Measurements from ENCODE around the gene PPP2R3B.
"Not testable (repeated sequence)": the region's sequence is repeated elsewhere in the genome, so short reads cannot be mapped to it uniquely, and the experiment has no call there.

The PPP2R3B gene

GRCh38 chrX:336227-336626 lies 50.5 kb downstream of the PPP2R3B start:
- DNase-seq: no peak

- no peak for DNase-seq
Observed at GRCh38 chrX:335758-336155, 51.0 kb downstream of the PPP2R3B start.

- no peak for DNase-seq
Observed at GRCh38 chrX:334971-335757, 51.5 kb downstream of the PPP2R3B start.

- DNase-seq: no peak
Observed at GRCh38 chrX:334331-334891, 52.3 kb downstream of the PPP2R3B start.

GRCh38 chrX:333611-334311 lies 52.9 kb downstream of the PPP2R3B start:
- DNase-seq: no peak

GRCh38 chrX:332916-333610 lies 53.6 kb downstream of the PPP2R3B start:
- DNase-seq: no peak

GRCh38 chrX:332496-332860 lies 54.2 kb downstream of the PPP2R3B start:
- no peak for DNase-seq

- no peak for DNase-seq
Observed at GRCh38 chrX:331825-332495, 54.7 kb downstream of the PPP2R3B start.

- no peak for DNase-seq
Observed at GRCh38 chrX:331151-331824, 55.4 kb downstream of the PPP2R3B start.

GRCh38 chrX:330726-331150 lies 56.0 kb downstream of the PPP2R3B start:
- no peak for DNase-seq

GRCh38 chrX:330141-330725 lies 56.5 kb downstream of the PPP2R3B start:
- DNase-seq: not testable (repeated sequence)

- DNase-seq: no peak
Observed at GRCh38 chrX:329291-329910, 57.3 kb downstream of the PPP2R3B start.

- DNase-seq: no peak
Observed at GRCh38 chrX:327660-328126, 59.0 kb downstream of the PPP2R3B start.

- DNase-seq: not testable (repeated sequence)
Observed at GRCh38 chrX:324664-325063, 62.0 kb downstream of the PPP2R3B start.

GRCh38 chrX:323721-324628 lies 62.7 kb downstream of the PPP2R3B start:
- peak; percentile 68 for DNase-seq

- DNase-seq: peak; percentile 25
Observed at GRCh38 chrX:320126-320783, 66.5 kb downstream of the PPP2R3B start.

GRCh38 chrX:319579-320125 lies 67.1 kb downstream of the PPP2R3B start:
- no peak for DNase-seq

- peak; percentile 99 for DNase-seq
Observed at GRCh38 chrX:318739-319578, 67.7 kb downstream of the PPP2R3B start, which contains the start of gene GTPBP6. GTPBP6 (minus strand) TSS chrX:318796; CDS start chrX:318787, 9 bp downstream.

Measured in hematopoietic multipotent progenitor cell treated with erythropoietin and hydrocortisone succinate and interleukin-3 and kit ligand, for 8 days (in vitro differentiated cells).